GM19351 (cell line): ENCODE results near the gene PAF1.
A peak's percentile ranks its signal among the peaks of the same experiment; 100 is the strongest.

Experiments
- ATAC-seq: cut with Tn5 transposase; IDR thresholded peaks from one replicate; pipeline ENCODE4 v1.9.1; 2021; ENCODE audit warnings: mild to moderate bottlenecking, moderate library complexity; ENCODE audit not compliant: unreplicated experiment

Gene PAF1

GRCh38 chr19:39390751-39391437 is at the start of gene PAF1, which contains the start of gene MED29:
PAF1 (minus strand) TSS chr19:39391106; CDS start chr19:39390864, 242 bp downstream.
MED29 (plus strand) TSS chr19:39391378; CDS start chr19:39391423, 45 bp downstream.
- peak; percentile 91 for ATAC-seq

GRCh38 chr19:39438270-39438934 is 47.5 kb upstream of the PAF1 start:
- ATAC-seq: no peak

- ATAC-seq: no peak
Observed at GRCh38 chr19:39436350-39436716, 45.4 kb upstream of the PAF1 start.

GRCh38 chr19:39435499-39436349 is 44.8 kb upstream of the PAF1 start, which contains the start of gene RPS16:
RPS16 (minus strand) TSS chr19:39435949; CDS start chr19:39435895, 54 bp downstream.
- peak; percentile 80 for ATAC-seq

- no peak for ATAC-seq
Observed at GRCh38 chr19:39434123-39435076, 43.5 kb upstream of the PAF1 start.

- ATAC-seq: no peak
Observed at GRCh38 chr19:39433480-39434079, 42.7 kb upstream of the PAF1 start.

GRCh38 chr19:39432677-39433025 is 41.7 kb upstream of the PAF1 start:
- ATAC-seq: no peak

- ATAC-seq: peak; percentile 56
Observed at GRCh38 chr19:39430675-39431593, 40.0 kb upstream of the PAF1 start.

GRCh38 chr19:39428283-39429112 is 37.6 kb upstream of the PAF1 start:
- no peak for ATAC-seq

- ATAC-seq: no peak
Observed at GRCh38 chr19:39427707-39428106, 36.8 kb upstream of the PAF1 start.

- no peak for ATAC-seq
Observed at GRCh38 chr19:39426170-39426569, 35.3 kb upstream of the PAF1 start.

- ATAC-seq: no peak
Observed at GRCh38 chr19:39425744-39426143, 34.8 kb upstream of the PAF1 start.

- ATAC-seq: no peak
Observed at GRCh38 chr19:39424934-39425333, 34.0 kb upstream of the PAF1 start.

GRCh38 chr19:39423258-39424086 is 32.6 kb upstream of the PAF1 start:
- ATAC-seq: no peak

- ATAC-seq: no peak
Observed at GRCh38 chr19:39422020-39422419, 31.1 kb upstream of the PAF1 start.

GRCh38 chr19:39420769-39421168 is 29.9 kb upstream of the PAF1 start:
- ATAC-seq: no peak

- no peak for ATAC-seq
Observed at GRCh38 chr19:39419003-39419402, 28.1 kb upstream of the PAF1 start.
